ENCODE results near the gene CXCL1.

GRCh38 chr4:73866246-73866645 is 2.9 kb upstream of the CXCL1 start:
- no peak for TF ChIP-seq POLR2A (IDR thresholded peaks at IDR 0.05; ENCODE audit: low read depth)
- no peak for TF ChIP-seq CTCF (IDR thresholded peaks at IDR 0.05)
- no peak for TF ChIP-seq POLR2AphosphoS5 (IDR thresholded peaks at IDR 0.05)
- TF ChIP-seq EP300 (IDR thresholded peaks at IDR 0.05) = no peak

All from esophagus muscularis mucosa (tissue), 4 donors.